ENCODE measurements around the gene CADM4.
"Not testable (repeated sequence)": the region's sequence is repeated elsewhere in the genome, so short reads cannot be mapped to it uniquely, and the experiment has no call there.

Gene CADM4

DNA sequence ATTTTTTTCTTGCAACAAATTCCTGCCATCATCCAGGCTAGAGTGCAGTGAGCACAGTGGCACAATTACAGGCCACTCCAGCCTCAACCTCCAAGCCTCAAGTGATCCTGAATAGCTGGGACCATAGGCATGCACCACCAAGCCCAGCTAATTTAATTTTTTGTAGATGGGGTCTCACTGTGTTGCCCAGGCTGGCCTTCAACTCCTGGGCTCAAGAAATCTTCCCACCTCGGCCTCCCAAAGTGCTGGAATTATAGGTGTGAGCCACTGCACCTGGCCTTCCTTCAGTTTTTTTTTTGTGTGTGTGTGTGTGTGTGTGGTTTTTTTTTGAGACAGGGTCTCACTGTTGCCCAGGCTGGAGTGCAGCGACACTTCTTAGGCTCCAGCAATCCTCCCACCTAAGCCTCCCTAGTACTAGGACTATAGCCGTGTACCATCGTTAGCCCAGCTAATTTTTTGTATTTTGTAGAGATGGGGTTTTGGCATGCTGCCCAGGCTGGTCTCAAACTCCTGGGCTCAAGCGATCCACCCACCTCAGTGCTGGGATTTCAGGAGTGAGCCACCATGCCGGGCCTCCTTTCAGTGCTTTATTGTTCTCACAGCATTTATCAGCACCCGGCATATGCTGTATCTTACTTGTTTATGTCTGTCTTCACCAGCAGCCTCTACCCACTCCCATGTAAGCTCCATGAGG, 33.6 kb downstream of the CADM4 start:
- DNase-seq, result no peak

DNA sequence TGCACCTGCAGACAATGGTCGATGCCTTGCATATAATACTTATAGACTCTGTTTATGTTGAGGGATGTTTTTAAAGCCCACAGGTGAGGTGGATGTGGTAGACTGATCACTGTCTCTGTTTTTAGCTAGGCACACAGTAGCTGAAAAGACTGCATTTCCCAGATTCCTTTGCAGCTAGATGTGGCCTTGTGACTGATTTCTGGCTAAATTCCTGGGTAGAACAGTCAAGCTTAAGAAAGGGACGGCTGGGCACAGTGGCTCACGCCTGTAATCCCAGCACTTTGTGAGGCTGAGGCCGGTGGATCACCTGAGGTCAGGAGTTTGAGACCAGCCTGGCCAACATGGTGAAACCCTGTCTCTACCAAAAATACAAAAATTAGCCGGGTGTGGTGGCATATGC, 39.3 kb downstream of the CADM4 start:
- DNase-seq, result not testable (repeated sequence)

DNA sequence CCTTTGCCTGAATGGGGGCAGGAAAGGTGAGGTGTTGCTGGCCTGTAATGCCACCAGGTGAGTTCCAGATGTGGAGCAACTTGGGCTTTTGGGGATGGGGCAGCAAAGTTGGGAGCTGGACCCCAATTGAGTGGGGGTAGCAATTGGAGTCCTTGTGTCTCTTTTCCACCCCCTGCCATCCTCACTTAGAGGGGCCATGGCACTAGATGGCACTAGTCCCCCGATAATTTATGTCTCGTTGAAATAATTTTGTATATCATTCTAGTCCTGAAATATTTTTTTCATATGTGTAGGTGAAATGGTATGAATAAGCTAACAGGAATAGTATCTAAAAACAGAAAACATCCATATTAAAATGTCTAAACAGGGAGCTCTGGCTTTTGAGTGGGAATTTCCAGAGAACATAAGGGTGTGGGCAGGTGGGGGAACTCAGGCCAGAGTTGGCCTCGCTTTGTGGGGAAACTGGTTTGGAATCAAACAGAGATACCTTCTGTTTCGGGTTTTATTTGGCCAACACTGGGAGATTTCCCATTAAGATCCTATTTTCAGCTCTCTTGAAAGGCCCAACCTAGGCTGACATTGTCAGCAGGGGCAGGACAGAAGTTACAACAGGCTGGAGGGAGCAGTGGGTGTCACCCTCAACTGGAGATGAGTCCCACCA, 39.9 kb downstream of the CADM4 start:
- no peak for DNase-seq

DNA sequence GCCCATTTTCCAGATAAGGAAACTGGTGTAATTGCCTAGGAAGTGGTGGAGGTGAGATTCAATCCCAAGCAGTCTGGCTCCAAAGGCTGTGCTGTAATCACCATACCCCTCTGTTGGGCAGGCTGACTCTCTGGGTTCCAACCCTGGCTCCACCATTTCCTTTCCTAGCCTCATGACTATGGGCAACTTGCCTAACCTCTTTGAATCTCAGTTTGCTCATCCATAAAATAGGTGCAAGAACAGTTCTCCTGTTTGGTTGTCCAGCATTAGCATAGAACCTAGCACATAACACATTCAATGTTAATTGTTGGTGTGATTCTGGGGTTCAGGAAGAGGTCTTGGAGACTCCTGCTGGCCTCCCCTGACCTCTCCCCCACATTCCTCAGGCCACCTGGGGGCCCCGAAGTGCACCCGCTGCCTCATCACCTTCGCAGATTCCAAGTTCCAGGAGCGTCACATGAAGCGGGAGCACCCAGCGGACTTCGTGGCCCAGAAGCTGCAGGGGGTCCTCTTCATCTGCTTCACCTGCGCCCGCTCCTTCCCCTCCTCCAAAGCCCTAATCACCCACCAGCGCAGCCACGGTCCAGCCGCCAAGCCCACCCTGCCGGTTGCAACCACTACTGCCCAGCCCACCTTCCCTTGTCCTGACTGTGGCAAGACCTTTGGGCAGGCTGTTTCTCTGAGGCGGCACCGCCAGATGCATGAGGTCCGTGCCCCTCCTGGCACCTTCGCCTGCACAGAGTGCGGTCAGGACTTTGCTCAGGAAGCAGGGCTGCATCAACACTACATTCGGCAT, 41.0 kb downstream of the CADM4 start:
- no peak for DNase-seq

DNA sequence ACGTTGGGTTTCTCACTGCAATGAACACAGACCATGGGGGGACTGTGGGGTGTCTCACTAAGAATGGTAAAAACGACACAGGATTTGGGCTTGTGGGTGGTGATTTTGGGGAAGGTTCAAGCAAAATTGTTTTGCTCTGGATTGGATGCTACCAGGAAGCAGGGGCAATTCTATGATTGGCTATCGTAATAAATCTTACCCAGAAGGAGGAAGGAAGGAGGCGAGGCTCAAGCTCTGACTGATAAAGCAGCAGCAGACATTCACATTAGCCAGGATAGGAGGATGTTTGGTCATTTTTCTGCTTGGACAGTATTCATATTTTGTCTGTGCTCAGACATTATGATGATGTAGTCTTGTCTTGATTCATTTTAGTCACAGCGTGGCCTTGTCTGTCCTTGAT, 41.8 kb downstream of the CADM4 start:
- DNase-seq, result no peak

DNA sequence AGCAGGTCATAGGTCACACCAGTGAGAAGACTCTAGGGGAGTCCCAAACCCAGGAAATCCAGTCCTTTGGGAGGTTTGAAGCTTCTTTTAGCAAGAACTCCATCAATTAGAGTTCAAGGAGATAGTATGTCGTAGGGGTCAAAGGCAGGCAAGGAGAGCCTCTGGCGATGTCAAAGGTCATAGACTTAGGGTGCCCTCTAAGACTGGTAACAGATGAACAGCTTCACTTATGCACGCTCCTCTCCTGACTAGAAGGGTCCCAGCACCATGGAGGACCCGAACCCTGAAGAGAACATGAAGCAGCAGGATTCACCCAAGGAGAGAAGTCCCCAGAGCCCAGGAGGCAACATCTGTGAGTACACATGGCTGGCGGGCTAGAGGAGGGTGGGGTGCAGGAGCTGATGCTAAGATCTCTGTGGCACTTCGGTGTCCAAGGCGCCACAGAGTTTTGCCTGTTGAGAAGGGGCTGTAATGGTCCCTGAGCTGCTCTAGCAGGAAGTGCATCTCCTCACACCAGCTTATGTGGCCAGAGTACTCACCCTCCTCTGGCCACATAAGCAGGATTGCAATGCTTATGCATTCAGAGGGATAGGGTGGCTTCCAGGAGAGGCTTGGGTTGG, 42.7 kb downstream of the CADM4 start:
- DNase-seq, result no peak

DNA sequence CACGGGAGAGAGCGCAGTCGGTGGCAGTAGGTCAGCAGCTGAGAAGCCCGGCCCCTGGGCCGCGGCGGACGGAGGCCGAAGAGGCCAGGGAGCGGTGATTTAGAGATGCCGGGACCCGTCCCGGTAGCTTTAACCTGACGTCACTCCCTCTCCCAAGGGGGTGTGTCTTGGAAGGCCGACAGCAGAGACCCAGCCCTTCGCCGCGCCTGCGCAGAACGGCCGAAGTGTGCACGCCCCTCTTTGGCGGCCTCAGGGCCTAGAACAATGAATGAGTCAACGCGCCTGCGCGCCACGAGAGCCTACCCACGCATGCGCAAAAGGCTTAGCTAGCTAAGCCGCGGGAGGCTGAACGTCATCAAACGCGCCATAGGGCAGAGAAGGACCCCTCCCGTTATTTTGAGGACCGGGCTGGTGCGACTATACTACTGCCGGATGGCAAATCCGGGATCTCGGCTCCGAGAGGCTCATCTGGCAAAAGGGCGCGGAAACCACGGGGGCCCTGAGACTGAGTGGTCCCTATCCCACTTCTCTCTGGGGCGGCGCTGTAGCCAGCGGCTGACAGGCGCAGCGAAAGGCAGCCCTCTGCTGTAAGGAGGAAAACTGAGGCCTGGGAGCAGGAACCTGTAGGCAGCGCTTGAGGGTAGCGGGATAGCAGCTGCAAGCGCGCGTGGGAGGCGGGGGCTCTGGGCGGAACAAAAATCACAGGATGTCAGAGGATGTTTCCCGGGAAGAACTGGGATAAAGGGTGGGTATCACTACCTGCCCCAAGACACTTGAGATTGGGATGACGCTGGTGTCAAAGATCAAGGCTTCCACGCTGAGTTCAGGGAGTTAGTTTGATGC, 43.4 kb downstream of the CADM4 start, which contains the start of the genes IRGQ and ZNF576:
IRGQ (minus strand) TSS at position 136 of the 843 bp plus-strand sequence. CDS start 796 bp downstream, outside the sequence.
ZNF576 (plus strand) TSS at position 597 of the 843 bp plus-strand sequence. CDS start 514 bp downstream, outside the sequence.
- DNase-seq, result peak; percentile 100

DNA sequence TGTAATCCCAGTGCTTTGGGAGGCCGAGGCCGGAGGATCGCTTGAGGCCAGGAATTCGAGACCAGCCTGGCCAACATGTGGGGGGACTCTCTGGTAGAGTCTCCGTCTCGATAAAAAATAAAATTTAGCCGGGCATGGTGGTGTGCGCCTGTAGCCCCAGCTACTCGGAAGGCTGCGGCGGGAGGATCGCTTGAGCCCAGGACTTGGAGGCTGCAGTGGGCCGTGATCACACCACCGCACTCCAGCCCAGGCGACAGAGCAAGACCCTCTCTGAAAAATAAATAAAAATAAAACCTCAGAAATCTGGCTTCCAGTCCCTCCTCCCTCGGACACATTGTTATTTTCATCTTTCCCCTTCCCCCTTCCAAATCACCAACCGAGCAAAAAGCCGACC, 44.0 kb downstream of the CADM4 start:
- DNase-seq, result no peak

DNA sequence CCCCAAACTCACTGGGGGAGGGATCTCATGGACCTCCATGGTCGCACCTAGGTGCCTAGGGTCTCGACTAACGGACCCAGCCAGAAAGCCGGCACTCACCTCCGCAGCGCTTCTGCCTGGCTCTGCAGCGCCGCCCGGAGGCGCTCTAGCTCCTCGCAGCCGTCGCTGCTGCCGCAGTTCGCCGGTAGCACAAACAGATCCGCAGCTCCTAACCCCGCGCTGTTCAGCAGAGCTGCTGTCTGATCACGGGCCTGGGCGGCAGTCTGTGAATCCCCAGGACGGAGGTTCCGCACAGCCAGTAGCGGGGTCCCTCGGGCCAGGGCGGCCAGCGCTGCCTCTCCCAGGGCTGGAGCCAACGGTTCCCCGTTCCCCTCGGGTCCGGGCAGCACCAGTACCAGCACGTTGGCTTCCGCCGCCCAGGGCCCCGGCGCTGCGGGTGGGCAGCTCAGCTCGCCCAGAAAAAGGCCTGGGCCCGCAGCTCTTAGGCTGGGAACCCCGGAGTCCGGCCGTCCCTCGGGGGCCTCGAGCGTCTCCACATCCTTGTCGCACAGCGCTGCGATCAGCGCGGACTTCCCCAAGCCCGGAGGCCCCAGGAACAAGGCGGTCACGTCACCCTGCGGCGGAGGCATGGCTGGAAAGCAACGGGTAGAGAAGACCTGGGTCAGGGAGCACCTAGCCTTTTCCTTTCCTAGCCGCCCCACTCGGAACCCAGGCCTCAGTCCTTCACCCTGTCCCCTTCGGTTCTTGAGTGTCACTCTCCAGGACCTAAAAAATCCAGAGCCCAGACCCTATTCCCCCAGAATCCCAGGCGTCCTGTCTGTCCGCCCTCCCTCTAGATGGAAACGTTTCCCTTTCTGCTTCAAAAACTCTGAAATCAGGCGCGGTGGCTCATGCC, 44.7 kb downstream of the CADM4 start:
- peak in 1 of 2 experiments; percentile 3 for DNase-seq

DNA sequence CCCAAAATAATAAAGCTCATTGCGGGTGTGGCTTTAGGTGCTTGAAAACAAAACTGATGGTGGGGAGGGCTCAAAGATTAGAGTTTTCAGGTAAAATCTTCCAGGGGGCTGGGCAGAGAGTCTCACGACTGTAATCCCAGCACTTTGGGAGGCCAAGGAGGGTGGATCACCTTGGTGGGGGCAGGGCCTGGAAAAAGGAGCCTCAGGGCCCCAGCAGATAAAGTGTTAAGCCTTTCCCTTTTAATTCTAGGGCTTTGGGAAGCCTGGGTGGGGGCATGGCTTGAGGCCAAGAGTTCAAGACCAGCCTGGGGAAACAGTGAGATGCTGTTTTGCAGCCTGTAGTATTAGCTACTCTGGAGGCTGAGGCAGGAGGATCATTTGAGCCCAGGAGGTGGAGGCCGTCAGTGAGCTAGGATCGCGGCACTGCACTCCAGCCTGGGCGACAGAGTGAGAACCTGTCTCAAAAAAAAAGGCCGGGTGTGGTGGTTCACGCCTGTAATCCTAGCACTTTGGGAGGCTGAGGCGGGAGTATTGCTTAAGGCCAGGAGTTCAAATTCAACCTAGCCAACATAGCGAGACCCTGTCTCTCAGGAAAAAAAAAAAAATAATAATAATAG, 45.5 kb downstream of the CADM4 start:
- no peak for DNase-seq

DNA sequence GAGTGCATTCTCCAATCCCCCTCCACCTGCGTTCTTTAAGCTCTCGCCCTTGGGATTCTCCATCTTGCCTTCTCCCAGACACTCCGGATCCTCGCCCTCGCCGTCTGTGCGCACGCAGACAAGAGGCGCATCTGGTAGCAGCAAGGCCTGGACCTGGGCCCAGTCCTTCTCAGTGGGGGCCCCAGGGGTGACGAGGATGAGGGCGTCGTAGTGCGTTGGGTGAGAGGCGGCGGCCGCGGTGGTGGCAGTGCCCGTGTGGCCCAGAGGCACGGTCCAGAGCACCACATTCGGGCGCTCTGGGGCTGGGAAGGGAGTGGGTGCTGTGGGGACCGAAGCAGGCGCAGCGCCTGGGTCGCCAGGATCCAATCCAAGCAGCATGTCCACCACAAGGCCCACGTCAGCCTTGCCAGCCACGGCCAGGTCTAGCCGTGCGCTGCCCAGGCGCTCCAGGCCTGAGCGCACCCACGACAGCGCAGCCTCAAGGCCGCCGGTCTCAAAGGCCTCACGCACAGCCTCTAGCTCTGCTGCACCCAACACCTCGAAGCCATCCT, 46.8 kb downstream of the CADM4 start:
- no peak for DNase-seq

DNA sequence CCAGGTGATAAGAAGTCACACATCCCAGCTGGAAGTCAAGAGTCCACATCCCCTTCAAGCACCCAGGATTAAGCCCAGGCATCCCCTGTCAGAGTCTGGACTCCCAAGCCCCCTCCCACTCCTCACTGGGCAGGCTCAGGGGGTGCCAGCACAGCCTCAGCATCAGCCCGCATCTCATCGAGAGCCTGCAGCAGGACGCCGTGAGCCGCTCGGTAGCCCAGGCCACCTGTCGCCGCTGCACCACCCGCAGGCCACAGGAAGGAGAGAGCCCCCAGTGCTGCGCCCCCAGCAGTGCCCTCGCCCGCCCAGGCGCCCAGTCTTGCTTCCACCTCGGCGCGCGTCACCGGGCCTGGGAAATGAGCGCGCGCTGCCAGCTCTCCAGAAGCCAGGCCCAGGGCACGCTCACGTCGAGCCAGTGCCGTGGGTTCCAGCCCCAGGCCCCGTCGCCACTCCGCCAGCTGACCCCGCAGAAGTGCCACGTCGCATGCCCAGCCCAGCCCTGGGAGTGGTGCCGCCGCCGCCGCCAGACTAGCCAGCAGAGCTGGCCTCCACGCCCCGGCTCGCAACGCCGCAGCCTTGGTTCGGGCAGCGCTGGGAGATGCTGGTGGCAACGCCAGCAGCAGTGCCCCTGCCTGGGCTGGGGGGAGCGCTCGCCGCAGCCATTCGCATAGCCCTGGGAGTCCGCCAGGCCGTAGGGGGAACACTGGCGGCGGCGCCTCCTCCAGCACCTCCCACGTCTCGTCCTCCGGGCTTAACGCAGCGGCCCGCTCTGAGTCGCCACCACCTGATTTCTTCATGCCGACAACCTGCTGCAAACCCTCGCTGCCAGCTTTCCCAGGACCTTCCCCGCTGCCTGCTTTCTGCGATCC, 47.5 kb downstream of the CADM4 start:
- no peak for DNase-seq

DNA sequence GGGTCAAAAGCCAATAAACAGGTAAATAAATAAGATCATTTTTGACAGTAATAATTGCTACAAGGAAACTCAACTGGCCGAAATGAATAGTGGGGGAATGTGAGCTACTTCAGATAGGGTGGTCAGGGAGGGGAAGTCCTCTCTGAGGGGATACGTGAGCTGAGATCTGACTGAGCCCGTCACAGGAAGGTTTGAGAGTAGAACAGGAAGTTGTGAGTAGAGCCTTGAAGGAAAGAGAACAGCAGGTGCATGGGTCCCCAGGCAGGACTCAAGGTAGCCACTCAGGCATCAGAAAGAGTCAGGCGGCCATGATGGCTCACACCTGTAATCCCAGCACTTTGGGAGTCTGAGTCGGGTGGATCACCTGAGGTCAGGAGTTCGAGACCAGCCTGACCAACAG, 50.0 kb downstream of the CADM4 start:
- DNase-seq, result no peak

DNA sequence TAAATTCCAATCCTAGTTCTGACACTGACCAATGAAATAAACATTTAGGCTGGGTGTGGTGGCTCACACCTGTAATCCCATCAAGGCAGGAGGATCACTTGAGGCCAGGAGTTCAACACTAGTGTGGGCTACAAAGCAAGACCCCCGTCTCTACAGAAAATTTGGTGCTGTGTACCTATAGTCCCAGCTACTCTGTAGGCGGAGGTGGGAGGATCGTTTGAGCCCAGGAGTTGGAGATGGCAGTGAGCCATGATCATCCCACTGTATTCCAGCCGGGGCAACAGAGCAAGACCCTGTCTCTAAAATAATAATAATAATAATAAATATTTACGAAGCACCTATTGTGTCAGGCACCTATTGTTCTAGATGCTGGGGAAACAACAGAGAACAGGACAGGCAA, 50.4 kb downstream of the CADM4 start:
- no peak for DNase-seq

DNA sequence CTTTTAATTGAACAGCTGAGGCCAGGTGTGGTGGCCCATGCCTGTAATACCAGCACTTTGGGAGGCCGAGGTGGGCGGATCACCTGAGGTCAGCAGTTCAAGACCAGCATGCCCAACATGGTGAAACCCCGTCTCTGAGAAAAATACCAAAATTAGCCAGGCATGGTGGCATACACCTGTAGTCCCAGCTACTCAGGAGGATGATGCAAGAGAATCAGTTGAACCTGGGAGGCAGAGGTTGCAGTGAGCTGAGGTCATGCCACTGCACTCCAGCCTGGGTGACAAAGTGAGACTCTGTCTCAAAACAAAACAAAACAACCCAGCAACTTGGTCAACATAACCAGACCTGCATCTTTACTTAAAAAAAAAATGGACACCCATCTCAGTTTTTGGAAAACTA, 52.6 kb downstream of the CADM4 start:
- not testable (repeated sequence) for DNase-seq

DNA sequence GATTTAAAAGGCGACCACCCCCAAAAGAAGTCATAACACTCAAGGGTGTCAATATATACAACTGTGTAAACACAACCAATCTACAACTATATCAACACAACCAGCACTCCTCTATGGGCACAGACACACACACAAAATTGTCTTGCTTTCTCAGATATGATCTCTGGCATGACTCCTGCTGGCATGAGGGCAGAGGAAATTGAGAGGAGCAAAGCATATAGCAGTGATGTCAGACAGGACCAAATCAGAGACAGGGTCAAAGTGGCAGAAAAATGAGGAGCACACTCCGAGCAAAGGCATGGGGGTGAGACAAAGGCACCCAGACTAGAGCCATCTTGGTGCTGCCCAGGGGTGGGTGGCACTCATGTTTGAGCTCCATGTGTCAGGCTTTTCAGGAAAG, 53.3 kb downstream of the CADM4 start:
- no peak for DNase-seq

DNA sequence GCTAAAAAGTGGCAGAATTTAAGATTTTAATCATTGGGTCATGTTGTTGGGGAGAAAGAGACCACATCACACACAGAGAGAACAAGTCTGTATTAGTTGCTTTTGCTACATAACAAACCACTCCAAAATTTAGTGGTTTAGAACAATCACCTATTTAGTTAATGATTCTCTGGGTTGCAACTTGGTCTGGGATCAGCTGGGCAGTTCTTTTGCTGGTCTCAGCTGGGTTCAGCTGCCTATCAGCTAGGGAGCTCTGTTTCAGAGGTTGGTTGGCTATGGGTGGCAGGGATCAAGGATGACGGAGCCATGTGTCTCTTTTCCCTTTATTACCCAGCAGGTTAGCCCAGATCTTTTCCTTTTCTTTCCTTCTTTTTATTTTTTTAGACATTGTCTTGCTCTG, 55.2 kb downstream of the CADM4 start:
- DNase-seq, result no peak

DNA sequence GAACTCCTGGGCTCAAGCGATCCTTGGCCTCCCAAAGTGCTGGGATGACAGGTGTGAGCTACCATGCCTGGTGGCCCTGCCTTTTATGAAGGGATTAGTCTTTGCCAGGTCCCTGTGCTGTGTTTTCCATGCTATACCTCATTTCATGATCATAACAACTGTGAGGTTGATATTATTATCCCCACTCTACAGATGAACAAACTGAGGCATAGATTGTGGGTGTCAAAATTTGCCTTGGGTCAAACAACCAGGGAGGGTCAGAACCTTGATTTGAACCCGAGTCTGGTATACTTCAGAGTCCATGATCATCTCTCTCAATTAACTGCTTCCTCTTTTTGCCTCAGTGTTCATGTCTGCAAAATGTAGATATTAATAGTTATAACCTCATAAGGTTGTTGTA, 57.2 kb downstream of the CADM4 start:
- no peak for DNase-seq

DNA sequence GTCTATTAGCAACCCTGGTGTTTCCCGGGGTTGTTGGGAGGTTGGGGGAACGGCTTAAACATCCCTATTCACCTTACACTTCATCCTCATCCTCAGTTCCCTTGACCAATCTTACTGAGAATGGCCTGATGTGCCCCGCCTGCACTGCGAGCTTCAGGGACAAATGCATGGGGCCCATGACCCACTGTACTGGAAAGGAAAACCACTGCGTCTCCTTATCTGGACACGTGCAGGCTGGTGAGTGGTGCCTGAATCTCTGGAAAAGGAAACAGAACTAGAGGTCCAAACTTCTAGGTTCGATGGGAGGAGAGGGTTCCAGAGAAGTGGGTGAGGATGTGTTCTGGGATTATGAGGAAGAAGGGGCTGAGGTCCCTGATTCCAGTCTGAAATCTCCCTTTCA, 58.2 kb downstream of the CADM4 start:
- DNase-seq, result no peak

All from NCI-H187 (cell line).